Epithelial cell of esophagus (primary cell): Measurements from ENCODE around the gene ANKRD55.

Experiments used
- DNase-seq: peaks from one replicate; pipeline ENCODE4 v3.0.0; 2010; ENCODE audit warnings: low read depth
- H3K4me3 ChIP-seq: 2 replicates; pipeline ENCODE4 v1.5.1; 2011; ENCODE audit warnings: mild to moderate bottlenecking, low read length, control low read depth
- CTCF ChIP-seq: IDR thresholded peaks from 2 replicates; pipeline ENCODE4 v1.5.1; 2011; ENCODE audit warnings: low read depth, mild to moderate bottlenecking, low read length, control low read depth, inconsistent platforms; ENCODE audit not compliant: insufficient read depth; ENCODE audit errors: missing control alignments

The ANKRD55 gene

GRCh38 chr5:56191656-56192055 is 41.5 kb downstream of the ANKRD55 start:
- no peak for DNase-seq
- no peak overlapping the region for H3K4me3 ChIP-seq
- TF ChIP-seq CTCF, result no peak

- peak; percentile 81 for DNase-seq
- no peak overlapping the region for H3K4me3 ChIP-seq
- no peak for TF ChIP-seq CTCF
These were observed 42.6 kb downstream of the ANKRD55 start for GRCh38 chr5:56190497-56190896.

- no peak for TF ChIP-seq CTCF
- DNase-seq, result no peak
These were observed 47.3 kb downstream of the ANKRD55 start for GRCh38 chr5:56185768-56186311.

GRCh38 chr5:56183506-56183905 is 49.6 kb downstream of the ANKRD55 start:
- TF ChIP-seq CTCF, result no peak
- H3K4me3 ChIP-seq, result no peak overlapping the region
- DNase-seq, result peak; percentile 95

More at GRCh38 chr5:56185768-56186311, 47.3 kb downstream of the ANKRD55 start:
- H3K4me3 ChIP-seq, result no peak overlapping the region

GRCh38 chr5:56179442-56179841 is 53.7 kb downstream of the ANKRD55 start:
- TF ChIP-seq CTCF, result no peak
- DNase-seq, result no peak
- no peak overlapping the region for H3K4me3 ChIP-seq

- TF ChIP-seq CTCF, result no peak
- DNase-seq, result no peak
- no peak overlapping the region for H3K4me3 ChIP-seq
These were observed 54.3 kb downstream of the ANKRD55 start for GRCh38 chr5:56178823-56179222.

- H3K4me3 ChIP-seq, result no peak overlapping the region
- DNase-seq, result no peak
- TF ChIP-seq CTCF, result no peak
These were observed 56.1 kb downstream of the ANKRD55 start for GRCh38 chr5:56176871-56177533.
